Mesenteric fat pad (tissue), 1 donor: ENCODE data around the gene KCNJ11. TPM values are rescaled to one million over a fixed set of nuclear protein-coding genes. Genes with fewer than 3 reads are reported as not detected.
"Not testable (repeated sequence)": the region's sequence is repeated elsewhere in the genome, so short reads cannot be mapped to it uniquely, and the experiment has no call there.

ENCODE experiments used
- DNase-seq: peaks from one replicate; pipeline ENCODE4 v3.0.0-alpha.2; 2020; ENCODE audit warnings: low spot score
- long read RNA-seq: library from polyadenylated mRNA; unstranded; transcript quantifications from one replicate; pipeline ENCODE4 v2.0.0, GENCODE V29; 2020
- total RNA-seq: library from RNA; stranded (reverse); fragmentation: NEBNext Ultra II Directional; extraction: Animal tissue kit (Norgen Biotek cat#: 25700); gene quantifications from one replicate; pipeline ENCODE4 v1.2.1, GENCODE V29; 2021
- donor health status: DM: yes; HTN: yes; CAD: no.

Gene KCNJ11
- 3.5 TPM for total RNA-seq
- long read RNA-seq, transcript KCNJ11-201 (1 exons, 2,801 nt) = major isoform, 6 of 6 reads
- long read RNA-seq, partial matches to known transcripts = 0 of 6 reads
- long read RNA-seq, other reads (novel, unspliced or antisense) = 0 of 6 reads

- DNase-seq = no peak
These were observed at the start of gene KCNJ11 for GRCh38 chr11:17388609-17389210. Gene KCNJ11, minus strand, starts transcription at chr11:17388659. Its CDS starts 568 bp downstream, at chr11:17388091.

- no peak for DNase-seq
These were observed 48.9 kb upstream of the KCNJ11 start for GRCh38 chr11:17437366-17437765.

GRCh38 chr11:17434108-17434507 lies 45.6 kb upstream of the KCNJ11 start:
- DNase-seq = no peak

GRCh38 chr11:17432002-17432401 lies 43.5 kb upstream of the KCNJ11 start:
- DNase-seq = no peak

GRCh38 chr11:17431139-17431538 lies 42.7 kb upstream of the KCNJ11 start:
- DNase-seq = no peak

- no peak for DNase-seq
These were observed 42.2 kb upstream of the KCNJ11 start for GRCh38 chr11:17430616-17431015.

GRCh38 chr11:17428925-17429324 lies 40.5 kb upstream of the KCNJ11 start:
- no peak for DNase-seq

DNA sequence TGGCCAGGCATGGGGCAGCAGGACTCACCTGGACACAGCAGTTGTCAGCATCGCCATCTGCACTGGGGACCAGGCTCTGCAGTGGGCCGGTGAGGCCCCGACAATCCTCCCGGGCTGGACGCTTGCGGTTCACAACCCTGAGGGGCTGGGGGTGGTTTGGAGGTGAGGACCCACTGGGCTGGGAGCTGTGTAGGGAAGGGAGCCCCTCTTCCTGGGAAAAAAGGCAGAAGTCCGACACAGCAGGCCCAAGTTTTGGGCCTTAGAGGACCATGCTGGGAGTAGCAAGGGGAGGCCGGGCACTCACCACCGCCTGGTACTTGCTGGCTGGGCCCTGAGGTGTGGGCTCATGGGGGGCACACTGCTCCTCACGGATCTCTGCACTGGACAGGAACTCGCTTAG lies 39.8 kb upstream of the KCNJ11 start:
- DNase-seq = no peak

- not testable (repeated sequence) for DNase-seq
These were observed 37.8 kb upstream of the KCNJ11 start for GRCh38 chr11:17426233-17426632.

GRCh38 chr11:17423533-17424310 lies 35.3 kb upstream of the KCNJ11 start:
- DNase-seq = no peak

DNA sequence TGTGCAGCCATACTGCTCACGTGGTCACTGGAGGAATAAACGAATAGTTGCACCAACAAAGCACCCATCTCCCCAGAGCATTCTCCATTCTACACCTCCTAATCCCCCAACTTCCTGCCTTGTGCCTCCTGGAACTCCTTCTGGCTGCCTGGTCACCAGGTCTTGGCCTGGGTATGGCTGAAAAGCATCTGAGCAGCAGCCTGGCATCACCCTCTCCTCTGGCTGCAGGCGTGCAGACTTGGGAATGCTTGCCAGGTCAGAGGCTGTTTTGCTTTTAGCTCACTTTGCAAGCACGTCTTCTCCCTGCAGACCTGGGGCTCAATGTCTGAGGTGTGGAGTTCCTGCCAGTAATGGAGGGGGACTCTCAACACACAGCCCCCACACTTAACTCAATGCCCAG lies 33.3 kb upstream of the KCNJ11 start:
- DNase-seq = no peak

- DNase-seq = no peak
These were observed 30.1 kb upstream of the KCNJ11 start for GRCh38 chr11:17418444-17419081.

DNA sequence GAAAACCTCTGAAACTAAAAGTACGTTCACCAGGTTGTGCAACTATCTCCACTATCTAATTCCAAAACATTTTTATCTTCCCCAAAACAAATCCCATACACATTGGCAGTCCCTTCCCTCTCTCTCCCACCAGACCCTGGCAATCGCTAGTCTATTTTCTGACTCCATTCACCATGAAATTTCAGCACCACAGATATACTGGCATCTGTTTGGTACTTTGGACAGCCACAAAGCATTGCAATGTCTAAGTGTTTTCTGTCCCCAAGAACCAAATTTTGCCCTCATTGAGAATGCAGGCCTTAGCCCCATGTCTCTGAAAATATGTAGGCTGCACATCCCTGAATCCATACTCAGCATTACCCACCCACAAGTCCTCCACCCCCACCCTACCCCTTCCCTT lies 28.0 kb upstream of the KCNJ11 start:
- no peak for DNase-seq

GRCh38 chr11:17415523-17416104 lies 27.2 kb upstream of the KCNJ11 start:
- DNase-seq = no peak

DNA sequence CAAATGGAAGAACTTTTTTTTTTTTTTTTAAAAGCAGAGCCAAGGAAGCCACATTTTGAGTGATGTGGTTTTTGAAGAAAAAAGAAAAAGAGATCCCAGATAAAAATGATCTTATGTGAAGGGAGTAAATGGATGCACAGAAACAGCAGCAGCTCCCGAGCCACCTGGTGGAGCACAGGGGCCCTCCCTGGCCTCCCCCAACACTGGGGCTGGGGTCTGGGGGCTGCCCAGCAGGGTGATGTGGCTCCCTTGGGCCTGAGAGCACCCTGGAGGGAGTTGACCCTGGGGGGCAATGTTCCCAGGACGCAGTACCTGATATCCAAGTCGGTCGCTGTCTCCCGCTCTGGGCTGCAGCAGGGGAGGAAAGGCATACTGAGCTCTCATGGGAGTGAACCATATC lies 26.5 kb upstream of the KCNJ11 start:
- no peak for DNase-seq

DNA sequence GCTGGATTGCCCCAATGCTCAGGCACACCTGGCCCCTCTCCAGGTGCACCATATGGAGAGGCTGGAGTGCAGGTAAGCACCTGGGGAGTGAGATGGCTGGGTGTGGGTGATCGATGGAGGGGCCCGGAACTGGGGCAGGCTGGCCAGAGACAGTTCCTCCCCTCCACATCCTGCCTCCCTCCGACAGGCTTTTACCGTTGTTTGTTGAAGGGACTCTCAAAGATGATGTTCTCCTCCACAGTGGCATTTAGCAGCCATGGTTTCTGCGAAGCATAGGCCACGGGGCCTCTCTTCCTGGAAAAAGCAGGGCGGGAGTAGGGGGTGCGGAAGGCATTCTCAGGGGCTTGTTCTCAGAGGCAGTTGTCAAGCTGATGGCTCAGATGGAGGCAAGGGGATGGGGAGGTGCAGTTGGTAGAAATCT lies 25.9 kb upstream of the KCNJ11 start:
- DNase-seq = no peak

DNA sequence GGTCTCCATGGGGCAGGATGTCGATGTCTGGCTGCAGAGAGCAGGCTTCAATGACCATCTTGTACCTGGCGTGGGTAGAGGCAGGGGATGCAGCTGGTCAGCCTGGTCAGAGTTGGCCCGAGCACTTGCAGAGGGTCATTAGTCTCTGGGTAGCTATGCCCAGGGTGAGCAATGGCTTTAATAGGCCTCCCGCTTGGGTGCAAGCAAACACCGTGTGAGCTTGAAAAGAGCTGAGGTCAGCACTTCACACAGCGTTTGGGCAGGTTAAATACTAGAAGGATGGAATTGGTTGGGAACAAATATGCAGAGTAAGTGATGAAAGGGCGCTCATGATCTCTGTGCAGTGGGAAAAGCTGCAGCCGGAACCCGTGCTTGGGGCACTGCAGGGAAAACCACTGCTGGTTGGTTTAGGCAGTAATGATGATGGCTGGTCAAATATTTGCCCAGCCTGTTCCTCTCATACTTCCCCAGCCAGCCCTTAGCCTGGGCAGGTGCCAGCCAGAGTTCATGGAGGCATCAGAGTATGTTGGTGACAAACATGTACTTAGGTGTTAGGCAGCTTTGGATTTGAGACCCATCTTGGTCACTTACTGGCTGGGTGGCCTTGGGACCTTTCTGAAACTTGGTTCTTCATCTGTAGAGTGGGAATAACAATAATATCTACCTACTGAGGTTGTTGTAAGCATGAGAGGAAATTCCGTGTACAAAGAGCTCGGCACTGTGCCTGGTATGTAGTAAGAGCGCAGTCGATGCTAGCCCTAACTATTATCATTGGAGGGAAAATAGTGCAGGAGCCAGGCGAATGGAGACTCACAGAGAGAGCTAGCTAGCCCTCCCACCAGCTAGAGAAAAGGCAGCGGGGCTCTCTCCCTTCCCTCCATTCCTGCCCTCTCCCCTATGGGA lies 25.2 kb upstream of the KCNJ11 start:
- DNase-seq = no peak

DNA sequence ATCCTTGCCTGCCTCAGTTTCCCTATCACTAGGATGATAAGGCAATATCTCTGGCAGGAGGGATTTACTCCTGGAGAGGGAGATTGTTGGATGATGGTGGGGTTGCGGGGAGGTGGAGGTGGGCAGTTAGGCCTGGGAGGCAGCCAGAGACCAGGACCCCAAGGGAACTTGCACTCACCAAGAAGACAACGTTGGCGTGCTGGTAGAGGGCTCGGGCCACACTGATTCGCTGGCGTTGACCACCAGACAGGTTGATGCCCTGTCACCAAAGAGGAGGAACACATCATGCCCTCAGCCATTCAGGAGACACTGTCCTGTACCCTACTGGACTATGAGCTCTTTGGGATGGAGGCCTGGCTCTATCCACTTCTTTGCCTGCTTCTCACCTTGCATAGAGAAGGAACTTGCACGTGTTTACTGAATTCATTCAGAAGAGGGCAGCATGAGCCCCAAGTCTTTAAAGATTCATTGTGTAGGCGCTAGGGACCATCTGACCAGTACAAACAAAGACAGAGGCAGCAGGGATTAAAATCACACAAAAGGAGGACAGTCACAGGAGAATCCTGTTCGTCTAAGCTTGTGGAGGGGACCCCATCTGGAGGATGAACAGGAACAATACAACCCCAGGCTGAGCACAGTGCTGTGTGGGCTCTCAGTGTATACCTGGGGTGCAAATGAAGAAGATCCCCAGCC lies 24.2 kb upstream of the KCNJ11 start:
- no peak for DNase-seq

DNA sequence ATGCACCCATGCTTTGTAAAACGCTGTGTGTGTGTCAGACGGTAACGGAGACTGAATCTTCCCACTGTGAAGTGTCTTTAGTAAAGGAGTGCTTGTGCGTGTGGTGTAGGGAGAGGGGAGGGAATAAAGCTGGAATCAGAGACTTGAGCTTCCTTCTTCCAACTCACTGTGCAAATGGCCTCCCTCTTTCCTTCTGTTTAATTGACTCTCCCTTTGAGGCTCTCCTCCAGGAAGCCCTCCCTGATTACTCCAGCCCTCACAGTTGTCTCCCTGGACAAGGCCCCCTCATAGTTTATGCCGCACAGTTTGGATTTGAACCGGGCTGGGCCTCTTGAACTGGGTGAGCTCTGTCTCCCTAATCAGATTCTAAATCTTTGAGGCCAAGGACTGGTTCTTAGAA lies 23.0 kb upstream of the KCNJ11 start:
- no peak for DNase-seq
